ENCODE data around the gene CSNK2A2.

DNA sequence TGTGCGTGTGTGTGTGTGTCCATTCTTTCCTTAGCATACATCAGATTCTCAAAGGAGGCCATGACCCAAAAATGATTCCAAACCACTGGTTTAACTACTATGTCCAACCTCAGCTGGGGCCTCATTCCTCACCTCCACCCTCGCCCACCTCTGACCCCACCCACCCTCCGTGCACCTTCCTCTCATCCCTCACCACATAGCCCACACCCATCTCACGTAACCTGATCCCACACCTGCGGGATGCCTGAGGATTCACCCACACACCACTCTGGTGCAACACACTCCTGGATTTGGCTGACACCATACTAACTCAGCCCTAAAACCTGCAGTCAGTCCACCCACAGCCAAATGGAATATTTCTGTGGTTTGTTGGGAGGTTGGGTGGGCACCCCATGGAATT is 3.3 kb upstream of the CSNK2A2 start:
- no peak for TF ChIP-seq EZH2 (optimal IDR thresholded peaks at IDR 0.05; ENCODE audit: low read depth, low read length)
- TF ChIP-seq, protein P1, sequence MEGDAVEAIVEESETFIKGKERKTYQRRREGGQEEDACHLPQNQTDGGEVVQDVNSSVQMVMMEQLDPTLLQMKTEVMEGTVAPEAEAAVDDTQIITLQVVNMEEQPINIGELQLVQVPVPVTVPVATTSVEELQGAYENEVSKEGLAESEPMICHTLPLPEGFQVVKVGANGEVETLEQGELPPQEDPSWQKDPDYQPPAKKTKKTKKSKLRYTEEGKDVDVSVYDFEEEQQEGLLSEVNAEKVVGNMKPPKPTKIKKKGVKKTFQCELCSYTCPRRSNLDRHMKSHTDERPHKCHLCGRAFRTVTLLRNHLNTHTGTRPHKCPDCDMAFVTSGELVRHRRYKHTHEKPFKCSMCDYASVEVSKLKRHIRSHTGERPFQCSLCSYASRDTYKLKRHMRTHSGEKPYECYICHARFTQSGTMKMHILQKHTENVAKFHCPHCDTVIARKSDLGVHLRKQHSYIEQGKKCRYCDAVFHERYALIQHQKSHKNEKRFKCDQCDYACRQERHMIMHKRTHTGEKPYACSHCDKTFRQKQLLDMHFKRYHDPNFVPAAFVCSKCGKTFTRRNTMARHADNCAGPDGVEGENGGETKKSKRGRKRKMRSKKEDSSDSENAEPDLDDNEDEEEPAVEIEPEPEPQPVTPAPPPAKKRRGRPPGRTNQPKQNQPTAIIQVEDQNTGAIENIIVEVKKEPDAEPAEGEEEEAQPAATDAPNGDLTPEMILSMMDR (IDR thresholded peaks at IDR 0.05; ENCODE audit: low read length): no peak

Measured in MM.1S (cell line).